KMS-11 (cell line): Measurements from ENCODE around the gene PARD3B.

Source experiments
- H2AFZ ChIP-seq: fragments of 200-600 bp; sonication (generic); 2 replicates; pipeline ENCODE4 v1.6.1; 2016; ENCODE audit warnings: antibody characterized with exemption, mixed run types, low read depth
- H3K27ac ChIP-seq: fragments of 200-600 bp; sonication (generic); 2 replicates; pipeline ENCODE4 v1.6.1; 2016; ENCODE audit warnings: mild to moderate bottlenecking, mixed run types
- H3K27me3 ChIP-seq: fragments of 200-600 bp; sonication (generic); 2 replicates; pipeline ENCODE4 v1.6.1; 2017; ENCODE audit warnings: mild to moderate bottlenecking, low read depth, mixed run types, moderate library complexity; ENCODE audit not compliant: insufficient read depth
- H3K36me3 ChIP-seq: fragments of 200-600 bp; sonication (generic); 2 replicates; pipeline ENCODE4 v1.6.1; 2017; ENCODE audit warnings: mild to moderate bottlenecking, mixed run types; ENCODE audit not compliant: insufficient read depth
- H3K4me1 ChIP-seq: fragments of 200-600 bp; sonication (generic); 2 replicates; pipeline ENCODE4 v1.6.1; 2016; ENCODE audit warnings: mild to moderate bottlenecking, low read depth, mixed run types; ENCODE audit not compliant: poor library complexity, severe bottlenecking
- H3K4me2 ChIP-seq: fragments of 200-600 bp; sonication (generic); 2 replicates; pipeline ENCODE4 v1.7.0; 2016; ENCODE audit warnings: mild to moderate bottlenecking, mixed run types
- H3K4me3 ChIP-seq: fragments of 200-600 bp; sonication (generic); IDR thresholded peaks from 2 replicates; pipeline ENCODE4 v1.6.1; 2017; ENCODE audit warnings: low read depth, low read length, mixed read lengths; ENCODE audit not compliant: insufficient read depth
- H3K79me2 ChIP-seq: fragments of 200-600 bp; sonication (generic); 2 replicates; pipeline ENCODE4 v1.6.1; 2016; ENCODE audit warnings: low read depth, mixed run types; ENCODE audit not compliant: insufficient read depth
- H3K9ac ChIP-seq: fragments of 200-600 bp; sonication (generic); 2 replicates; pipeline ENCODE4 v1.6.1; 2016; ENCODE audit warnings: mild to moderate bottlenecking, mixed run types
- H4K20me1 ChIP-seq: fragments of 200-600 bp; sonication (generic); 2 replicates; pipeline ENCODE4 v1.6.1; 2016; ENCODE audit warnings: mild to moderate bottlenecking, mixed run types; ENCODE audit not compliant: insufficient read depth
- TF ChIP-seq, protein P1 (sequence below): fragments of 200-600 bp; sonication (generic); conservative IDR thresholded peaks from 2 replicates; pipeline ENCODE4 v1.6.1; 2017; ENCODE audit warnings: low read depth, mild to moderate bottlenecking, antibody characterized with exemption, low read length, moderate library complexity, mixed read lengths

PARD3B gene

GRCh38 chr2:204535764-204536163, 9.5 kb upstream of the PARD3B start:
- Histone ChIP-seq H2AFZ (no peak overlapping the region), H4K20me1 (no peaks in the 10 kb centered on the region)
- TF ChIP-seq, protein P1, sequence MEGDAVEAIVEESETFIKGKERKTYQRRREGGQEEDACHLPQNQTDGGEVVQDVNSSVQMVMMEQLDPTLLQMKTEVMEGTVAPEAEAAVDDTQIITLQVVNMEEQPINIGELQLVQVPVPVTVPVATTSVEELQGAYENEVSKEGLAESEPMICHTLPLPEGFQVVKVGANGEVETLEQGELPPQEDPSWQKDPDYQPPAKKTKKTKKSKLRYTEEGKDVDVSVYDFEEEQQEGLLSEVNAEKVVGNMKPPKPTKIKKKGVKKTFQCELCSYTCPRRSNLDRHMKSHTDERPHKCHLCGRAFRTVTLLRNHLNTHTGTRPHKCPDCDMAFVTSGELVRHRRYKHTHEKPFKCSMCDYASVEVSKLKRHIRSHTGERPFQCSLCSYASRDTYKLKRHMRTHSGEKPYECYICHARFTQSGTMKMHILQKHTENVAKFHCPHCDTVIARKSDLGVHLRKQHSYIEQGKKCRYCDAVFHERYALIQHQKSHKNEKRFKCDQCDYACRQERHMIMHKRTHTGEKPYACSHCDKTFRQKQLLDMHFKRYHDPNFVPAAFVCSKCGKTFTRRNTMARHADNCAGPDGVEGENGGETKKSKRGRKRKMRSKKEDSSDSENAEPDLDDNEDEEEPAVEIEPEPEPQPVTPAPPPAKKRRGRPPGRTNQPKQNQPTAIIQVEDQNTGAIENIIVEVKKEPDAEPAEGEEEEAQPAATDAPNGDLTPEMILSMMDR: no peak

GRCh38 chr2:204538182-204539018, 6.9 kb upstream of the PARD3B start:
- H3K4me2 ChIP-seq: no peak overlapping the region
- H2AFZ ChIP-seq: no peak overlapping the region
- H3K27ac ChIP-seq: no peak overlapping the region
- H3K79me2 ChIP-seq: no peaks in the 10 kb centered on the region
- TF ChIP-seq, protein P1: no peak
- H3K4me3 ChIP-seq: no peak overlapping the region
- H4K20me1 ChIP-seq: no peaks in the 10 kb centered on the region
- no peaks in the 10 kb centered on the region for H3K36me3 ChIP-seq
- H3K9ac ChIP-seq: no peak overlapping the region
- no peaks in the 10 kb centered on the region for H3K4me1 ChIP-seq
- H3K27me3 ChIP-seq: no peaks in the 10 kb centered on the region

More at GRCh38 chr2:204535764-204536163, 9.5 kb upstream of the PARD3B start:
- Histone ChIP-seq H3K27ac (no peak overlapping the region), H3K4me1 (no peaks in the 10 kb centered on the region), H3K4me2 (no peak overlapping the region), H3K27me3 (no peaks in the 10 kb centered on the region), H3K4me3 (no peak overlapping the region), H3K36me3 (no peaks in the 10 kb centered on the region), H3K79me2 (no peaks in the 10 kb centered on the region), H3K9ac (no peak overlapping the region)

DNA sequence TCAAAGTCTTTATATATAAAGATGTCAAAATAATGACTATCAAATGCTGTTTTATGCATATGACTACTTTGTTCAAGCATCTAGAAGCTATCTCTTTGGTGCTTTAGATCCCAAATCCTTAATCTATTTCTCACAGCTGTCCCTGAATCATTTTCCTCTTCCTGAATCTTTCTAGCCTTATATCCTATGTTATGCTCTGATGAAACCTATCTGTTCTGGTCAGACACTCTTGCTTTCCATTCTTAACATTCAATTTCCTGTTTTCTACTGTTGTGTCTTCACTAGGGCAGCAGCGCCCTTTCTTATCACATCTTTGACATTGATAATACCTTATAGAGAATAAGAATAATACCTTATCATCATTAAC, 6.3 kb upstream of the PARD3B start:
- no peaks in the 10 kb centered on the region for H3K79me2 ChIP-seq
- no peak overlapping the region for H2AFZ ChIP-seq
- no peaks in the 10 kb centered on the region for H4K20me1 ChIP-seq
- no peak overlapping the region for H3K4me3 ChIP-seq
- no peak overlapping the region for H3K4me2 ChIP-seq
- no peak overlapping the region for H3K9ac ChIP-seq
- no peaks in the 10 kb centered on the region for H3K4me1 ChIP-seq
- H3K27me3 ChIP-seq: no peaks in the 10 kb centered on the region
- H3K27ac ChIP-seq: no peak overlapping the region
- TF ChIP-seq, protein P1: no peak
- no peaks in the 10 kb centered on the region for H3K36me3 ChIP-seq

DNA sequence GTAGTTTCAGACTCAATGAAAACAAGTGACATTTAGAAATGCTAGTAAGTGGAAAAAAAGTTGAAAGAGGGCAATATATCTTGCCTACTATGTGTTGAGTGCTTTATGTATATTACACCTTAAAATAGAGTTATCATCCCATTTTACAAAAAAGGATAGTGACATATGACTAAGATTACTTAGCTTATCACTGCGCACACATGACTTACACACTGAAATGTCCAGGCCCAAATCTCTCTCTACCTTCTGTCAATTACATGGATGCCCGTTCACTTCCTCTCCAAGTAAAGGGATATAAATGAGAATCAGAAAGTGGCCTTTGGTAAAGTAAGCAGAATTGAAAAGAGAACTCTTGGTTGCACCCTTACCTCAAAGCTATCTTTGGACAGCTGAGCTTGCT, 3.6 kb upstream of the PARD3B start:
- no peaks in the 10 kb centered on the region for H3K36me3 ChIP-seq
- H4K20me1 ChIP-seq: no peaks in the 10 kb centered on the region
- H3K4me3 ChIP-seq: no peak overlapping the region
- H3K9ac ChIP-seq: no peak overlapping the region
- TF ChIP-seq, protein P1: no peak
- no peak overlapping the region for H2AFZ ChIP-seq
- H3K79me2 ChIP-seq: no peaks in the 10 kb centered on the region
- no peak overlapping the region for H3K4me2 ChIP-seq
- H3K27ac ChIP-seq: no peak overlapping the region
- H3K4me1 ChIP-seq: peaks cover 7% of the 10 kb centered on the region
- H3K27me3 ChIP-seq: no peaks in the 10 kb centered on the region
